Nephron progenitor cell (in vitro differentiated cells): ENCODE measurements around the gene RILP.

Source experiments
- DNase-seq: peaks from one replicate; pipeline ENCODE4 v3.0.0; 2021
- H3K27ac Mint-ChIP-seq: 2 replicates; pipeline ENCODE4 v1.8.0; 2021; ENCODE audit warnings: mild to moderate bottlenecking, moderate library complexity, mixed read lengths
- H3K27me3 Mint-ChIP-seq: 2 replicates; pipeline ENCODE4 v1.8.0; 2021; ENCODE audit warnings: mild to moderate bottlenecking, low read depth, mixed read lengths; ENCODE audit not compliant: poor library complexity
- H3K36me3 Mint-ChIP-seq: 2 replicates; pipeline ENCODE4 v1.8.0; 2021; ENCODE audit warnings: low read depth, mixed read lengths
- H3K4me1 Mint-ChIP-seq: 2 replicates; pipeline ENCODE4 v1.8.0; 2021; ENCODE audit warnings: mixed read lengths
- H3K4me3 Mint-ChIP-seq: 2 replicates; pipeline ENCODE4 v1.8.0; 2021; ENCODE audit warnings: mild to moderate bottlenecking, moderate library complexity, mixed read lengths
- H3K9me3 Mint-ChIP-seq: 2 replicates; pipeline ENCODE4 v1.8.0; 2021; ENCODE audit warnings: mild to moderate bottlenecking, moderate library complexity, mixed read lengths
- TF ChIP-seq, protein P1 (sequence below): fragments of 200-600 bp; sonication (generic); IDR thresholded peaks from 2 replicates; pipeline ENCODE4 v1.5.0; 2021; ENCODE audit warnings: antibody characterized with exemption

Gene RILP

DNA sequence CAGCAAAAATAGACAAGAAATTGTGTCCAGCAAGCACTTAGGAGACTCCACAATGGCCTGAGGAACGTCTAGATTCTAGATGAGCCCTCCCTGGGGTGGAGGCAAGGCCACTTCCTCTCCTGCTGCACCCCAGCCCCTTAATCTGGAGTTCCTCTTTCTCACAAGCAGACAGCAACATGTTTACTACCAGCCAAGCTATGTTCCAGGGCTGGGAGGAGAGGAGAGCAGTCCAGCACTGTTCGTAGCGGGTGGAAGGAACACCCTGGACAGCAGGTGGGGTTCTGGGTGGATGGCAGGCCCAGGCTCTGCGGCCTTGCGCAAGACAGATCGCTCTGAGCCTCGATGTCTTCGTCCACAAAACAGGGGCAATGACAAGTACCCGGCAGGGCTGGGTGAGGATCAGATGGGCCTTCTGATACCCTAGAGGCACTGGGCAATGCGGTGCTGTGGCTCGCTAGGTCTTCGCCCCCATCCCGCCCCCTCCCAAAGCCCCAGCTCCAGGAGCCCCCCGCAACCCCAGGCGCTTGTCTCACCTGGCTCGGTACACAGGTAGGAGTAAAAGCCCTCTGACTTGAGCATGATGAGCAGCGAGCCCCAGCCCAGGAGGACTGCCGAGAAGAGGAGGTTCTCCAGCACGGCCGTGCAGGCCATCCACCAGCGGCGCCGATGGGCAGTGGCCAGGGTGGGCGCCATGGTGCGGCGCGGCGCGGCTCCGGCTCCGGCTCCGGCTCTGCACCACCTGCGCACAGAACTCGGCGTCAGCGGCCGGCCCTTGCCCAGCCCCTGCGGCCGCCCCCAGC is 22.3 kb downstream of the RILP start:
- Mint-ChIP-seq H3K36me3 (no peaks in the 10 kb centered on the region), H3K27ac (no peak overlapping the region), H3K27me3 (peaks cover 51% of the 10 kb centered on the region), H3K4me1 (peaks cover 27% of the 10 kb centered on the region), H3K4me3 (peak overlapping the region; percentile 72), H3K9me3 (no peaks in the 10 kb centered on the region)
- TF ChIP-seq, protein P1, sequence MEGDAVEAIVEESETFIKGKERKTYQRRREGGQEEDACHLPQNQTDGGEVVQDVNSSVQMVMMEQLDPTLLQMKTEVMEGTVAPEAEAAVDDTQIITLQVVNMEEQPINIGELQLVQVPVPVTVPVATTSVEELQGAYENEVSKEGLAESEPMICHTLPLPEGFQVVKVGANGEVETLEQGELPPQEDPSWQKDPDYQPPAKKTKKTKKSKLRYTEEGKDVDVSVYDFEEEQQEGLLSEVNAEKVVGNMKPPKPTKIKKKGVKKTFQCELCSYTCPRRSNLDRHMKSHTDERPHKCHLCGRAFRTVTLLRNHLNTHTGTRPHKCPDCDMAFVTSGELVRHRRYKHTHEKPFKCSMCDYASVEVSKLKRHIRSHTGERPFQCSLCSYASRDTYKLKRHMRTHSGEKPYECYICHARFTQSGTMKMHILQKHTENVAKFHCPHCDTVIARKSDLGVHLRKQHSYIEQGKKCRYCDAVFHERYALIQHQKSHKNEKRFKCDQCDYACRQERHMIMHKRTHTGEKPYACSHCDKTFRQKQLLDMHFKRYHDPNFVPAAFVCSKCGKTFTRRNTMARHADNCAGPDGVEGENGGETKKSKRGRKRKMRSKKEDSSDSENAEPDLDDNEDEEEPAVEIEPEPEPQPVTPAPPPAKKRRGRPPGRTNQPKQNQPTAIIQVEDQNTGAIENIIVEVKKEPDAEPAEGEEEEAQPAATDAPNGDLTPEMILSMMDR, result no peak
- peak; percentile 49 for DNase-seq

DNA sequence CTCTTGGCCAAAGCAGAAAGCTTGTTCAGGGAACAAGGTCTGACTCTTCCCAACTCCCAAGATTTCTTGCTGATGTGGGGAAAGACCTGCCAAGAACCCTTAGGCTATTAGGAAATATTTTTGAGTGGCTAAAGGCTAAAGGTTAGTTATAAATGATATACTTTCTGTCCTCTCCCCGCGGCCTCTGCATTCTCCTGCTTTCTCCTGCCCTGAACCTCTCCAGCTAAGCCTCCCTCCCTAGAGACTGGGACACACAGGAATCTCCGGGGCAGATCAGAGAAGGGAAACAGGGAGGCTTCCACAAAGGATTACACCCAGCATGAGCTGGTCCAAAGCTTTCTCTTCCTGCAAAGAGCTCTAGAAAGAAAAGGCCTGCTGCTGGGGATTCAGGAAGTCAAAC is 23.3 kb downstream of the RILP start:
- DNase-seq, result no peak
- Mint-ChIP-seq H3K27ac (no peak overlapping the region), H3K27me3 (peaks cover 41% of the 10 kb centered on the region), H3K9me3 (no peaks in the 10 kb centered on the region), H3K36me3 (no peaks in the 10 kb centered on the region), H3K4me1 (peaks cover 32% of the 10 kb centered on the region), H3K4me3 (peak overlapping the region; percentile 72)
- TF ChIP-seq, protein P1, result no peak

DNA sequence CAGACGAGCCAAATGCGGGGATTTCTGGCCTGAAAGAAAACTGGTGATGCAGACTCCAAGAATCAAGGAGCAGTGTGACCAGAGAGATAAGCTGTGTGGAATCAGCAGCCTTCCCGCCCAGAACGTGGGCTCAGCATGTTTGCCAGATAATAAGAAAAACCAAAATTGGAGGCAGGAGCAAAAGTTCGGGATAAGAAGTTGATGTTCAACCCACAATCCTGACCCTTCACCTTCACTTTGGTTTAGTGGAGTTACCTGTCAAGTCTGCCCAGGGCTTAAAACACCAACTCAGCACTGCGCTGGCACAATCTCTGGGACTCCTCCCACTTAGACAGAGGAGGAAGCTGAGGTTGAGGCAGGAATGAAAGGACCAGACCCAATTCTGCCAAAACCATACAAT is 24.1 kb downstream of the RILP start:
- DNase-seq, result no peak
- Mint-ChIP-seq H3K36me3 (no peaks in the 10 kb centered on the region), H3K4me1 (peaks cover 40% of the 10 kb centered on the region), H3K27ac (no peak overlapping the region), H3K9me3 (no peaks in the 10 kb centered on the region), H3K4me3 (peak overlapping the region; percentile 72), H3K27me3 (peaks cover 33% of the 10 kb centered on the region)
- TF ChIP-seq, protein P1, result no peak

DNA sequence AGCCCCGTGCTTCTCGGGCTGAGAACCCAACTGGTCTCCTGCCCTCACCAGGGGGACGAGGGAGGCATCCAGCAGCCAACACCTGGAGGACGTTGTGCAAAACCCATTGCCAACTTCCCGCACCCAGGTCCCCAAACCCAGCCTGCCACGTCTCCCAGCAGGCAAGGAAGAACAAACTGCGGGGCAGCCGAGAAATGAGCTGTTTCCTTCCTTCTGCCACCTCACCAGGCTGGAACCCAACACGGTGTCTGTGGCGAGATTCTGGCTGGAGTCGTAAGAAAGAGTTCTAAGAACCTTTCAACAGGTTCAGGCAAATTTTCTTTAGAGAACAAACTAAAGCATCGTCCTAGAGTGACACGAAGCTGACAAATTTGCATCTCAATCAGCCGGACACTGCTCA is 24.6 kb downstream of the RILP start:
- Mint-ChIP-seq H3K27ac (no peak overlapping the region), H3K36me3 (no peaks in the 10 kb centered on the region), H3K9me3 (no peaks in the 10 kb centered on the region), H3K4me3 (no peak overlapping the region), H3K4me1 (peaks cover 41% of the 10 kb centered on the region), H3K27me3 (peaks cover 28% of the 10 kb centered on the region)
- TF ChIP-seq, protein P1, result no peak
- DNase-seq, result no peak

DNA sequence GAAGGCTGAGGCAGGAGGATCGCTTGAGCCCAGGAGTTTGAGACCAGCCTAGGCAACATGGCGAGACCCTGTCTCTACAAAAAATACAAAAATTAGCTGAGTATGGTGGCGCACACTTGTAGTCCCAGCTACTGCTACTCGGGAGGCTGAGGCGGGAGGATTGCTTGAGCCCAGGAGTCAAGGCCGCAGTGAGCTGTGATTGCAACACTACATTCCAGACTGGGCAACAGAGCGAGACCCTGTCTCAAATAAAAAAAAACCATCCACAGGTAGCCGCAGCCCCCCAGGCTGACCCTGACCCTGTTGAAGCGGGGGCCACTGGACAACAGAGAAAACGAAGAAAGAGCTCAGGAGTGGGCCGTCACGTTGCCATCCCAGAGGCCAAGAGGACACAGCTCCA is 25.0 kb downstream of the RILP start:
- TF ChIP-seq, protein P1, result no peak
- DNase-seq, result no peak
- no peaks in the 10 kb centered on the region for H3K36me3 Mint-ChIP-seq
- H3K4me3 Mint-ChIP-seq, result no peak overlapping the region
- H3K27ac Mint-ChIP-seq, result no peak overlapping the region
- H3K9me3 Mint-ChIP-seq, result no peaks in the 10 kb centered on the region
- H3K4me1 Mint-ChIP-seq, result peaks cover 44% of the 10 kb centered on the region
- peaks cover 26% of the 10 kb centered on the region for H3K27me3 Mint-ChIP-seq

DNA sequence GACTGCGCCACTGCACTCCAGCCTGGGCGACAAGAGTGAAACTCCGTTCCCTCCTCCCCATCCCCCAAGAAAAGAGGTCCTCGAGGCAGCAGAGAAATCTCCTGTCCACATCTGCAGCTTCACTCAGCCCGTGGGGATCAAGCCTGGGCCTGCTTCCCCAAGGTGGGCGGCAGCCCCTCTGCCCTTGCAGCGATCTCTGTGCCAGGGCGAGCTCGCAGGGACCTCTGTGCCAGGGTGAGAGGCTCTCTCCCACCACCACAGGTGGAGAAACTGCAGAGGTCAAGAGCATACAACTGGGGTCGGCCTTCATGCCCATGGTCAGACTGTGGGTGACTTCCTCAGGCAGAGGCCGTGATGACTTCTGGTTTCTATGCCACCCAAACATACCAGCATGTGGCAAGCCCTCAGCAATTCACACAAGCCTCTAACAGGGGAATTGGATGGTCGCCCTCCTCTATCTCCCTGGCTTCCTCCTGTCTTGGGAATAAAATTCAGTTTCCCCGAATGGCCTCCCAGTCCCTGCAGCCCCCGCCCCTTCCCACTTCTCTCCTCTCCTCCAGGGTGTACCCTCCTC is 26.5 kb downstream of the RILP start:
- DNase-seq, result no peak
- no peaks in the 10 kb centered on the region for H3K36me3 Mint-ChIP-seq
- no peak overlapping the region for H3K27ac Mint-ChIP-seq
- TF ChIP-seq, protein P1, result no peak
- H3K4me1 Mint-ChIP-seq, result peaks cover 57% of the 10 kb centered on the region
- peaks cover 24% of the 10 kb centered on the region for H3K27me3 Mint-ChIP-seq
- H3K4me3 Mint-ChIP-seq, result no peak overlapping the region
- no peaks in the 10 kb centered on the region for H3K9me3 Mint-ChIP-seq
